Lower leg skin (tissue), 4 donors: Measurements from ENCODE around the gene SP100. TPM values are rescaled to one million over a fixed set of nuclear protein-coding genes. Genes with fewer than 3 reads are reported as not detected.

Experiments
- DNase-seq, 2 donors: peaks; one replicate each; pipeline ENCODE4 v3.0.0-alpha.2; 2019; ENCODE audit warnings: low spot score in 2 of 2
- H3K4me3 ChIP-seq: fragments of 200-600 bp; sonication (generic); 2 replicates; pipeline ENCODE4 v1.5.1; 2017; ENCODE audit warnings: mild to moderate bottlenecking, low read depth; ENCODE audit not compliant: poor library complexity, severe bottlenecking
- CTCF ChIP-seq, 3 donors: fragments of 450-650 bp; IDR thresholded peaks; one replicate each; pipeline ENCODE4 v1.5.1; 2016; ENCODE audit warnings: antibody characterized with exemption in 3 of 3, mild to moderate bottlenecking in 3 of 3, moderate library complexity in 2 of 3
- POLR2A ChIP-seq, 2 donors: fragments of 450-650 bp; IDR thresholded peaks; one replicate each; pipeline ENCODE4 v1.6.1; 2016 to 2017; ENCODE audit warnings: antibody characterized with exemption in 2 of 2, mild to moderate bottlenecking in 1 of 2, moderate library complexity in 1 of 2
- WGBS, 2 donors: methylation state at CpG; one replicate each; pipeline ENCODE4 v1.1.5; 2018; 5-methylcytosine and 5-hydroxymethylcytosine counted together
- intact Hi-C: fragments of 100-400 bp; cut with DNase I; formaldehyde crosslinking; loops from one replicate; pipeline ENCODE4 v1.15.0; 2023; ENCODE audit warnings: low total_unique reads
- total RNA-seq, 4 donors: library from RNA; depleted of rRNA; stranded (reverse); fragments of >200 nt; gene quantifications; one replicate each; pipeline ENCODE4 v1.1.0, GENCODE V29; 2016

Gene SP100
- total RNA-seq, 4 donors from 2014 or later, result 48.1 to 74.6 (median 58.1) TPM

- no peak for DNase-seq
- TF ChIP-seq POLR2A (IDR thresholded peaks at IDR 0.05) (no peak), CTCF (IDR thresholded peaks at IDR 0.05) (no peak)
- 62 to 70% methylated on average over 3 of the region's 3 CpGs for WGBS, 2 donors
- no peak overlapping the region for H3K4me3 ChIP-seq
- intact Hi-C loops, result no loop called here
Observed at GRCh38 chr2:230423851-230424458, 8.0 kb downstream of the SP100 start.

- WGBS, 2 donors, result 51 to 63% methylated on average over 1 of the region's 1 CpG
- intact Hi-C loops, result no loop called here
- no peak overlapping the region for H3K4me3 ChIP-seq
- TF ChIP-seq CTCF (IDR thresholded peaks at IDR 0.05) (no peak), POLR2A (IDR thresholded peaks at IDR 0.05) (no peak)
- DNase-seq, result no peak
Observed at GRCh38 chr2:230425377-230425776, 9.4 kb downstream of the SP100 start.

- TF ChIP-seq POLR2A (IDR thresholded peaks at IDR 0.05), result no peak
- TF ChIP-seq CTCF (IDR thresholded peaks at IDR 0.05), result no peak
- H3K4me3 ChIP-seq, result no peak overlapping the region
- no peak for DNase-seq
- intact Hi-C loops, result no loop called here
Observed at GRCh38 chr2:230429513-230429912, 13.5 kb downstream of the SP100 start.

- no peak for TF ChIP-seq CTCF (IDR thresholded peaks at IDR 0.05)
- no peak for TF ChIP-seq POLR2A (IDR thresholded peaks at IDR 0.05)
- WGBS, 2 donors, result 80 to 100% methylated on average over 1 of the region's 1 CpG
- intact Hi-C loops, result no loop called here
- no peak for DNase-seq
- no peak overlapping the region for H3K4me3 ChIP-seq
Observed at GRCh38 chr2:230430957-230431910, 15.2 kb downstream of the SP100 start.

- H3K4me3 ChIP-seq, result no peak overlapping the region
- 71 to 77% methylated on average over 4 of the region's 4 CpGs for WGBS, 2 donors
- TF ChIP-seq POLR2A (IDR thresholded peaks at IDR 0.05) (no peak), CTCF (IDR thresholded peaks at IDR 0.05) (no peak)
- DNase-seq, result no peak
- intact Hi-C loops, result no loop called here
Observed at GRCh38 chr2:230434677-230435324, 18.8 kb downstream of the SP100 start.
